Renal cortex interstitium (tissue), 11 donors: ENCODE measurements around the gene UBTF. TPM values are rescaled to one million over a fixed set of nuclear protein-coding genes. Genes with fewer than 3 reads are reported as not detected.

Experiments
- DNase-seq, 11 donors: peaks; one replicate each; pipeline ENCODE4 v3.0.0-alpha.2; 2013; ENCODE audit warnings: low read depth in 9 of 11, low spot score in 4 of 11; ENCODE audit errors: extremely low read depth in 1 of 11
- polyA plus RNA-seq, 3 donors: library from polyadenylated mRNA; unstranded; fragments of 120-200 nt; gene quantifications; one replicate each; pipeline ENCODE4 v1.2.1, GENCODE V29; 2013; ENCODE audit not compliant: insufficient read length in 3 of 3

The UBTF gene
- polyA plus RNA-seq, 3 donors: 110 to 143 (median 121) TPM

DNA sequence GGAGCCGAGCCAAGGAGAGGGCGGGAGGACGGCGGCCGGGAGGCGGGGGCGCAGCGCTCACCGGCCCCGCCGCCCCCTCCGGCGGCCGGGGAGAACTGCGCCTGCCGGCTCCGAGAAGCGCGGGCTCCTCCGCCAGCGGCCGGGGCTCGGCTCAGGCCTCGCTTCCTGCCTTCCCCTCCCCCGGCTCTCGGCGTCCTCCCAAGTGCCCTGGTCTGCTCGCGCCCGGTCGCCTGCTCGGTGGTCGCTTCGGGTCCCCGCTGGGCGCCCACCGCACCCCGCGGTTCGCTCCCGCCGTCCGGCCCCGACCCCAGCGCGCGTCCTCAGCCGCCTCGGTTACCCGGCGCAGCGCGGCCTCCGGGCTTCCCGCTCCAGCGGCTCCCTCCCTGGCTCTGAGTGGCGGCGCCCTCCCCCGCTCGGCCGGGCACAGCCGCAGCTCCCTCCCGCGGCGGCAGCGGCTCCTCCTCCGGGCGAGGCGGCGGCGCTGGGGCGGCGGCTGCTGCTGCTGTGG, 313 bp downstream of the UBTF start:
- peak in 4 of 11 donors; percentile 57 to 67 (median 60) for DNase-seq

DNA sequence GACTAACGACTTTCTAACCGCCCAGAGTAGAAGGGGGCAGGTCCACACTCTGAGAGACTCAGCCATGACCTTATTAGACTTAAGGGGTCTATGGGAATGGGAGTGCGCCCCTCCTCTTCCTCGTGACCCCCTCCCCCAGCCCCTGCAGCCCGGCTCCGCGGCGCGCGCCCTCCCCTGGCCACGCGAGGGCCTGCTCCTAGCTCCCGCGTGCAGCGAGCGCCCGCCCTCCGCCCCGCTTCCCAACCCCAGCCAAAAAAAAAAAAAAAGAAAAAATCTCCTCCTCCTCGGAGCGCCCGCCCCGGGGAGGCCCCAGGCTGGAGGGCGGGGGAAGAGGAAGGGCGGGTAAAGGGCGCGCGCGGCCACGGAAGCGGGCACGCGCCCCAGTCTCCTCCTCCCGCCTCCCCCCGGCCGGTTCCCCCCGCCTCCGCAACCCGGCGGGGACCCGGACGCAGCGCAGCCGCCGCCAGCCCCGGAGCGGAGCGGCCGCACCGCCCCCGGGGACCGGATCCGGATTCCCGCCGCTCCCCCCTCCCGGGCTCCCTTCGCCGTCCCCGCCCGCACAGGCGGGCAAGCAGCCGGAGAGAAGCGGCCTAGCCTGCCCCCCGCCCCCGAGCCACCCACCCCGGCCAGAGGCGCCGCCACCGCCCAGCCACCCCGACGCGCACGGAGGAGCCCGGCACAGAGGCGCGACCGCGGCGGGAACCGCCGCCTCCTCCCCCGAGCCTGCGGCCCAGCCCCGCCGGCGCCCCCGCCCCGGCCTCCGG, 949 bp downstream of the UBTF start:
- DNase-seq: peak in 8 of 11 donors; percentile 80 to 89 (median 85)

DNA sequence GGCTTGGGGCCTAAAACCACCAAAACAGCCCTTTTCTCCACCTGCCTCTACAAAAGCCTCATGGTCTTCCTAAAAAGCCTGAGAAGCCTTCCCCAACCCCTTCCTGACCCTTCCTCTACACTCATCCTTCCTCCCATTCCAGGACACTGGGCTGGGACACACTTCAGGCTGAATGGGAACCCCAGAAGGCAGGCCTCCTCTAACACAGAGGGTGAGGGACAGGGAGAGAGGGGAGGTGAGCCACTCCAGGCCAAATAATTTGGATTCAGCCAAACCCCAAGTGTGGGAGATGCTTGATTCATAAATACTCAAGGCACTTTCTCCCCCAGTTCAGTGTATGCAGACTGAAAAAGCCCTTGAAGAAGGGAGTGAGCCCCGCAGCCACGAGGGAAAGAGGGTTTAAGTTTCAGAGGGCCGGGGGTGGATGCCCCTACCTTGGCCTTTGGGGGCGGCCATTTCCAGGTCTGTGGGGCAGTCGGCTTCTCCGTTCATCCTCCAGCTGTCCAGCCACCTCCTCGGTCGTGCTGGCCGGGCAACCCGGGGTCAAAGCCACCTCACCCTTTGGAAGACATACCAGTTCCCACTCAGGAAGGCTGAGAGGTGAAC, 1.6 kb downstream of the UBTF start:
- DNase-seq: no peak

DNA sequence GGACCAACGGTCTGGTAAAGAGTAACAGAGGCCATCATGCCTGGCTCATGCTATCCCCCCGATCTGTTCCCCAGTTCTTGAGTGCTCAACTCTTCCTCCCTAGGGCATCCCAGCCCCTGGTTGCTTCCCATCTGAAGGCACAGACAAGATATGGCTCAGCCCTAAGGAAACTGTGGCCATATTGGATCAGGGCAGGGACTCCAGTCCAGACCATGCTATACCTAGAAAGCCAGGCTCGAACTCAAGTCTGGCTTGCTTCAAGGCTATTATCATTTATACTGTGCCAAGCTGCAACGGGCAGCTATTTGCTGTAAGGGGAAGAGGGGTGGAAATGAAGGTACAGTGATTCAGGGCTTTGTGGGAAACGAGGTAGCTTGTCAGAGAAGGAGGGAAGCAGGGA, 2.8 kb downstream of the UBTF start:
- DNase-seq: no peak

DNA sequence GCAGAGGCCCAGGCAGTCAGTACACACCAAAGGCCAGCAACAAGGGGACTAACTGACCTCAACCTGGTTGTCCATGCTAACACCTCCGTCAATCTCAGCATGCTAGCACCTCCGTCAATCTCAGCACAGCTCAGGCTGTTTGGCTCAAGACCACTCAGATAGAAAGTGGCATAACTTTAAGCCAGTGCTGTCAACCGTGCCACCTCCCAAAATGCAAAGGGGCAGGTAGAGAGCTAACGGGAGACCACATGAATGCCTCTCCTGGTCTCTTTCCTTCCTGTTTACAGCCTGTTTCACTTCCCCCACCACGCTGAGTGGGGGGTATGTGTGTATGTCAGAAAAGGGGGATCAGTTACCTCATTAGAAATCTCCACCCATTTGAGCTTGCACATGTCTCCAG, 3.3 kb downstream of the UBTF start:
- DNase-seq: no peak

DNA sequence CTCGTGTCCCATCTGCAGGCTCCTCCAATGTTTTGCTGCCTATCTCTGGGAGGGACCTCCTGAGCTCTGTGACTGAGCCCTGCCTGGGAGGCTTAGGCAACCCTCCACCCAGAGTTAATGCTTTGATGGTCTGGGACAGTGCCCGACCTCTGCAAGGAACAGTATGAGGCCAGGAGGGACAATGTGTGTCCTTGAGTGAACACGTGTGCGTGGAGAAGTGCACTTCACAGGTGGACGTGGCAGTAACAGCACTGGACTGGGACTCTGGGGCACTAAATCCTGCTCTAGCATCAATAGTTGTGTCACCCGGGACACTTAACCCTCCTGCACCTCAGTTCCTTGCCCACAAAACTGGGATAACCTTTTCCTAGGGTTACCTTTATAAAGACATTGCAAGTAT, 4.6 kb downstream of the UBTF start:
- DNase-seq: no peak

DNA sequence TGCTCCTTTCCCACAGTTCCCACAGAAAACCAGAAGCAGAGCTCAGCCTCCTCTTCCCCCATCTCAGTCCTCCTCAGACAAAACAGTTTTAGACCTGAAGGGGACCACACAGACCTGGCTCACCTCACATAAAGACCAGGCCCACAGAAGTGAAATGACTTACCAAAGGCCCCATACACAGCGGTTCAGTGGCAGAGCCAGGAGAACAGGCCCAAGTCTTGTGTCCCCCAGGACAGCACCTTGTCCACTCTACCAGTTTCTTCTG, 5.3 kb downstream of the UBTF start:
- no peak for DNase-seq

DNA sequence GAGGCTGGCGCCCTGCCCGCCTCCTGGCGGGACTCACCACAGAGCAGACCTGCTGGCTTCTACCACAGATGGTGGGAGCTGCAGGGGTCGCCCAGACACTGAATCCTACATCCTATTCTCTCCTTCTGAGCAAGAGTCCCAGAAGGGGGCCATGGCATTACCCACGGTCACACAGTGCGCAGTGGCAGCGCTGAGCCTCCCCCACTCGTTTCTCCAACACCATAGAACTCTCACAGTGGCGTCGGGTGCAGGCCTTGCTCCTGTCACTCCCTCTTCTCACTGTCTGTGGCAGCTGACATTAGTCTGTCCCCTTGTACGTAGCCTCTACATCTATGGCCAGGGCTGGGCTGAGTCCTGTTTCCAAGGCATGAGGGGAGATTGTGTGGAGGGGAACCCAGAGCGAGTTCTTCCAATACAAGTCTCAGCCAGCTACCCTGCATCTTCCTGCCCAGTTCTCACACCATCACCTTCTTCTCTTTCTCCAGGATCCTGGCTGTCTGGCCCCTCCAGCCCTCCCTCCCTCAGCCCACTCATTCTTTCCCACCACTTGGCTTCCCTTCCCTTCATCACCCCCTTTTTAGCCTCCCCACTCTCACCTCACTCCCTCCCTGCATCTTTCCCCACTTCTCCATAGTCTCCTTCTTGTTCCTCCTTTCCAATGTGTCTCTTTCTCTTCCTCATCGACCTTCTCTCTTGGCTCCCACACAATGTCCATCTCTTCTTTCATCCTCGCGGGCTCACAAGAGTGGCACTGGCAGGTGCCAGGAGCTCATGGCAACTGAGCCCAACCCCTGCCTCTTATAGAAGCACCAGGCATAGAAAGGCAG, 5.9 kb downstream of the UBTF start:
- no peak for DNase-seq

DNA sequence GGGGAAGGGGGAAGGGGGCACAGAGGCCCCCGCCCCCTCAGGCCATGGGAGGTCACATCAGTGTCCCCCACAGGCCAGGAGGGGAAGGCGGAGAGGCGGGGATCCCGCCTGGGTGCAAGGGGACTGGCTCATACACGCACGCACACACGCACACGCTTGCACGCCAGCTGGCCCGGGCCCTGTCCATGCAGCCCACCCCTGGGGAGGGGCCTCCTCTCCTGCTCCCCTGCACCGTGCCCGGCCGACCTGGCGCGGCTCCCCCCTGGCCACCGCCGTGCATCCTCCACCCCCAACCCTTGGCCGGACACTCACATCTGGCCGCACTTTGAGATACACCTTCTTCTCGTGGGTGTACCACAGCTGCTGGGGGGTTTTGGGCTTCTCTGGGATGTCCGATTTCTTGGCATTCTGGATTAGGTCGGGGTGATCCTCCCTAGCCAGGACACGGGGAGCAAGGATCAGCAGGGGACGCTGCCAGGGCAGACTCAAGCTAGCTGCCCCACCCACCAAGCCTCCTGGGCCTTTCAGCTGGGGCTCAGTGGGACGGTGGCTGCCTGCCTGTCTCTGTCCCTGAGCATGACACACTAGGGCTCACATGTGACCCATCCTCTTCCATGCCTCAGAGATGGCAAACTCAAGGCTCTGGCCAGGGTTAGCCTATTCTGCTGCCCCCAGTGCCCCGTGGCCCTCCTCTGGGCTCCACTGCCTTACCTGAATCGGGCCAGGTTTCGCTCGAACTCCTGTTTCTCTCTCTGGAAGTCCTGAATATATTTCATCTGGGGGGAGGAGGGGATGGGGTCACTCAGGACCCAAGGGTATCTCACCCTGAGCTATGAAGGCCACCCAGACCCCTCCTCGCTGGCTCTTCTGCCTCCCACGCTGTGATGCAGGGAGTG, 6.7 kb downstream of the UBTF start:
- DNase-seq: no peak

DNA sequence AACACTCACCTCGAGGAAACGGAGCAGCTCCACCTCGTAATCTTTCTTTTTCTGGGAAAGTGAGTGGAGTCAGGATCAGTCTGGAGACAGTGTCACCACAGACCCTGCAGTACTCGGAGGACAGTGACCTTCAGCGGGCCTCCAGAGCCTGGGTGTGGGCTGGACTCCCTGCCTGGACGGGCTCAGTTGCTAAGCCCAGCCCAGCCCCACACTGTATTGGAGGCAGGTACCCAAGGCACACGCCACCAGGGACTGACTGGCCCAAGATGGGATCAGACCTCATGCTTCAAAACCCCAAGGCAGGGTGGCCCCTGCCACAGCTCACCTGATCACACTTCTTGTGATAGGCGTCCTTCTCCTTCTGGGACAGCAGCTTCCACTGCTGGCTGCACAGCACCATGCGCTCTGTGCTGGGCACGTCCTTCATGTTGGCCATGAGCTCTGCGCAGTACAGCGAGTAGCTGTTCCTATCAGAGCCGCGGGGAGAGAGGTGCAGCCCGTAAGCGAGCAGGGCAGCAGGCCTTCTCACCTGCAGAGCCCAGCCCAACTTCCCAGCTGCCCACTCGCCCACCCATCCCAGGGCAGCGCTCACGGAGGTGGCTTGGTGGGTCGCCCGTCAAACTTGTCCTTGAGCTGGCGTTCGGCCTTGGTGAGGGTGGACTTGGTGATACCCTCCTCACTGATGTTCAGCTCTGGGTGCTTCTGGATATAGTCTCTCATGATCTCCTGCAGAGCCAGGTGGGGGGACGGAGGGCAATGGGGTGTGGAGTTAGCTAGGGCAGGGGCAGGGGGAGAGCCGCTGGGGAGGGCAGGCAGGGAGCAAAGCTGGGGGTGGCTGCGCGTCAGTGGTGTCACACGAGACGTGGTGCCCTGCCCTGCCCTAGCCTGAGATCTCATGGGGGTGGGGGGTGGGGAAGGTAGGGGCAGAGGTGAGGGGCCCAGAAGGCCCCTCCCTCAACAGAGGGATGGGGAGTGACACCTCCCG, 7.9 kb downstream of the UBTF start:
- DNase-seq: no peak

DNA sequence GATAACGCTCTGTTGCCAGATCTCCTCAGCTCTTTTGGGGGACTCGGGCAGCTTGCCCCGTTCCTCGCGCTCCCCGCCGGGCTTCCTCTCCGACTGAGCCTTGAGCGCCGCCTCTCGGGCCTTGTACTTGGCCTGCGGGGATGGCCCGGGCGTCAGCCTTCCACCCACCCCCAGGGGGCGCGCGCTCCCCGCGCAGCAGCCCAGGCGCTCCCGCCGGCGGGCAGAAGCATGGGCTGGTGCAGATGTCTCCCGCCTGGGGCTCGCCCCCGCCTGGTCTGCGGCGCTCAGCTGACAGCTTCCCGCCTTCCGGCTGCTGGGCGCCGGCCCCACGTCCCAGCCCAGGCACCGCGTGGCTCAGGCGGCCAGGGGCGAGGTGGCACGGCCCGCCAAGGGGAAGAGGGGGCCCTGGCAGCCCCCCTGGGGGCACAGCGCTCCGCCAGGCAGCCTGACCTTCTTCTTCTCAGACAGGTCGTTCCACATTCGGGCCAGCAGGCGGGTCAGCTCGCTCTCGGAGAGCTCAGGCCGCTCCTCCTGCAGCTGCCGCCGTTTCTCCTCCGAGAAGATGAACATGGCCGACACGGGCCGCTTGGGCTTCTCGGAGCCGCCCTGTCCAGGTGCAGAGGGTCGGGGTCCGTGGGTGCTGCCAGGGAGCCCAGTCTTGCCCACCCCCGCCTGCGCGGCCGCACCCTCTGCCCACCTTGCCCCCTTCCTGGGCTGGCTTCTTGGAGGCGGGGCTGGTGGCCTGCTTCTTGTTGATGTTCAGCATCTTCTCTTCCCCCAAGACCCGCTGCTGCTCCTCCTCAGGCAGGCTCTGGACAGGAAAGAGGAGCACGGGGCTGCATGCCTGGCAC, 8.9 kb downstream of the UBTF start:
- peak in 5 of 11 donors; percentile 28 to 76 (median 73) for DNase-seq

DNA sequence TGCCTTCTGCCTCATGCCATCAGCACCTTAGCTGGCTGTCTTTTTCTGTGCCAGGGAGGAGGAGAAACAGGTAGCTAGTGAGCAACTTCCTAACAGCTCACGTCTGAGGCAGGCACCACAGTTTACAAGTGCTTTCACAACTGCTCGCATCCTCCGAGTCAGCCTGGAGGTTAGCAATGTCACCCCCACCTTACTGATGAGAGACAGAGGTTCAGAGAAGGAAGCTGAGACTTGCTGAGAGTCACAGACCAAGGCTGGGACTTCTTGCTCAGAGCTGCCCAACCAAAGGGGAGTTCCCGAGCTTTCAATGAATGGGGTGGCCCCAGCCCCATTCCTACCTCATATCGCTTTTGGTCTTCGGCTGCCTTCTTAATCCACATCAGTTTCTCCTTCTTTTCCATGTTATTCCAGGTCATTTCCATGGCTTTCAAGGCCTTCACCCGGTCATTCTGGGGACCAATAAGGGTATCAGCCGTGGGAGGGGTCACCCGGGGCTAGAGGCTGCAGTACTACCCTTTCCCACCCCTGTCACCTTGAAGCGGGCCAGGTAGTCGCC, 9.6 kb downstream of the UBTF start:
- no peak for DNase-seq

DNA sequence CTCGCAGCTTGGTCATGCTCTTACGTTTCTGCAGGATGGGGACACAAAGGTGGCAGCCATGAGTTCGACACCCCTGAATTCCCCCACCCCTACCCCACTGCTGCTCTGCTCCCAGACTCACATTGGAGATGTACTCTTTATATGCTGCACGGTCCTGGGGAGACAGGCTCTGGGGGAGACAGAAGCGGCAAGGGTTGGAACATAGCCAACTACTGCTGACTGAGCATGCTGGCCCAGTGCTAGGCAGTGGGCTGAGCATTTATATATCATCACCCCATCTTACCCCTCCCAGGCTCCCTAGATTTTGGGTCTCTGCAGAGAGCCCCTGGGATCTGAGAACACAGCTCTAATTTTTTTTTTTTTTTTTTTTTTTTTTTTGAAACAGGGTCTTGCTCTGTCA, 11.7 kb downstream of the UBTF start:
- DNase-seq: no peak

DNA sequence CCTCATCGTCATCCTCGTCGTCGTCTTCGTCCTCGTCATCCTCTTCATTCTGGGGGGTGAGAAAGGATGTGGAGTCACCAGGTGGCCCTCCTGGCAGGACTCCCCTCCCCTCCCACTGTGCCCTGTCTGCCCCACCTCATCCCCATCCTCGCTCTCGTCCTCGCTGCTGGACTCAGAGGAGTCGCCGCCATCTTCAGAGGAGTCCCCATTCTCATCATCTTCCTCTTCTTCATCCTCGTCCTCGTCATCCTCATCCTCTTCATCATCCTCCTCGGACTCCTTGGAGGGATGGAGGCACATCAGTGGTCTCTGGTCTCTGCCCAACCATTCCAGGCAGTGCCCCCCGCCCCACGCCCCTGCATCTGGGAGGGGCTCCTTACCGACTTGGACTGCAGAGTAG, 12.2 kb downstream of the UBTF start:
- no peak for DNase-seq

DNA sequence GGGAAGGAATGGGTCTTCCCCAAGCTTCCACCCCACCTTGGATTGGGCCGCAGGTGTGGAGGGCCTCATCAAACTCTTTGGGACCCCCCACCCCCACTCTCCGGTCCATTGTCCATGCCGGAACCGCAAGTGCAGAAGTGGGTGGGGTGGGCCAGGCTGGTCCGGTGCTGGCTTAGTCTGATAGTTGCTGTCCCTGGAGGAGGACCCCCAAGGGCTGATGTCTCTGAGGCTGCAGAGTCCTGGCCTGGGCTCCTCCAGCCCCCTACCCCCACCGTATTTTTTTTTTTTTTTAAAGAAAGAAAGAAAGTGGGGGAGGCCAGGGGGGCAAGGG, 12.7 kb downstream of the UBTF start:
- DNase-seq: no peak

DNA sequence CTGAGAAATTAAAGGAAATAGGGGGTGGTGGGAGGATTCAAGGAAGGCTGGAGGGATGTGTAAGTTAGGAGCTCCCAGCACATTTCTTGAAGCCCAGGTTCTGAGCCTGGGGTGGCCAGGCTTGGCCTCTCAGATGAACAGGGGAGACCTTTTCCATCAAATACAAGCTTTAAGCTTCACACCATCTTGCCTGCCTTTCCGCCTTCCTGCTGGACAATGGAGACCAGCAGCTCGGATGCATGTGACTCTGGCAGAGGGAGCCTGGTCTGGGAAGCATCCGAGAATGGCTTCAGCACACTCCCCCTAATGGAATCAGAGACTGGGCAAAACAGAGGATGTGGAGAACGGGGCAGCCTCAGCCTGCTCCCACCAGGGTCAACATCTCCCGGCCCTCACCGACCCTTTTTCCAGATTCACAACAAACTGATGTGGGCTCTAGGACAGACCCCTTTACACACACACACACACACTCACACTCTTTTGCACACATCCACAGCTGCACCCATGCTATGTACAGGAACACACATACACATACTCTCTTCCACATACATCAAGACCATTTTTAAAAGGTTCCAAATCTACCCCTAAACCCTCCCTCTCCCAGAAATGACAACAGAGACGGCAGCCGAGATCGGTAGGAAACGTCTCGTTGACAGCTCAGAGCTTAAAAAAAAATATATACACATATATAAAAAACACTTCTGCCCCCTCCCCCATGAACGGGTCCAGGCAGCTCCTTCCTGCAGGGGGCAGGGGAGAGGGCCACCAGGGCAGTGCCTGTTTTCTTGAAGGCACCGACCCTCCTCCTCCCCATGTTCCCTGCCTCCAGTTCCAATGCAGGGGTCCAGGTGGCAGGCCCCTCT, 13.3 kb downstream of the UBTF start:
- no peak for DNase-seq
